HG02571 (cell line): Measurements from ENCODE around the gene PNMA8C.
"Not testable (repeated sequence)": the region's sequence is repeated elsewhere in the genome, so short reads cannot be mapped to it uniquely, and the experiment has no call there.

Experiments
- ATAC-seq: cut with Tn5 transposase; IDR thresholded peaks from one replicate; pipeline ENCODE4 v1.9.1; 2021; ENCODE audit warnings: mild to moderate bottlenecking, moderate library complexity; ENCODE audit not compliant: unreplicated experiment

PNMA8C gene

DNA sequence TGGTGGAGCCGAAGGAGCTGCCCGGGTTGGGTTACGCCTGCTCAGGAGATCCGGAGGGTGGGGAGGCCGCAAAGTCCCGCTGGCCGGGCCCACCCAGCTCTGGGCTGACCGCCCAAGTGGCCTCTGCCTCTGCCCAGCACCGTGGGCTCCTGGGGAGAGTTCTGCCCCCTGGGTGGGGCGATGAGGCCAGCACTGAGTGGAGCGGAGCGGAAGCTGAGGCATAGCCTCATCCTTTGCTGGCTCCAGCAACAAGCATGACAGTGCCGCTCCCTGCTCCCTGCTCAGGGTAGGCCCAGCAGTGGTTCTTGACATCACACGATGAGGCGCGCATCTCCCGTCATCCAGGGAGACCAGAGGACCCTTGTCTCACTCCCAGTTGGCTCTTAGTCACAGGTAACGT lies 37.9 kb downstream of the PNMA8C start:
- ATAC-seq, result no peak

DNA sequence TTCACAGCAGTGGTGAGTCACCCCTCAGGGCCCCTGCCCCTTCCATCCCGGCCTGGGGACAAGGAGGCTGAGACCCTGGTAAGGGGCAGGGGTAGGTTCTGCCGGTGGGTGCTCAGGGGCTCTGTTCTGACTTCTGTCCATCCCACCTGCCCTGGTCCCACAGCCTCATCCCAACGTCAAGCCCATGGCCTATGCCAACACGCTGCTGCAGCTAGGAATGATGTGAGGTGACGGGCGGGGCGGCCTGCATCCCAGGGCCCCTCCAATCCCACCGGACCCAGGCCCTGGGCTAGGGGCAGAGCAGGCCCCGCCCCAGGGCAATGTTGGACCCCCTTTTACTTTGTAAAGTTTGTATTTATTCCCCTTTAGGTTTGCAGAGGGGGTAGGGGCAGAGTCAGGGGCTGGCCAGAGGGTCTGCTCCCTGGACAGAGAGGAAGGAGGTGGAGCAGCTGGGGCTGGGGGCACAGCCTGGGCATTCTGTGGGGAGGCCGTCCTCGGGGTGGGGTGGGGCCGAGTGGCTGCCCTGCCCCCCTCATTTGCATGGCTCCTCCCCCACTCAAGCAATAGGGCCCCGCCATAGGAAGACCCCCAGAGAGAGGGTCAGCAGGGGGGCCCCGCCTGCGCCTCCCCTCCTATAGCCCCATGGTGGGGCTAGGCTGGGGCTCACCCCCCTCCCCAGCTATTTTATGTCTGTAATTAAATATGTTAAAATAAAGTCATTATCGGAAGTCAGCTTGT lies 38.4 kb downstream of the PNMA8C start:
- no peak for ATAC-seq

DNA sequence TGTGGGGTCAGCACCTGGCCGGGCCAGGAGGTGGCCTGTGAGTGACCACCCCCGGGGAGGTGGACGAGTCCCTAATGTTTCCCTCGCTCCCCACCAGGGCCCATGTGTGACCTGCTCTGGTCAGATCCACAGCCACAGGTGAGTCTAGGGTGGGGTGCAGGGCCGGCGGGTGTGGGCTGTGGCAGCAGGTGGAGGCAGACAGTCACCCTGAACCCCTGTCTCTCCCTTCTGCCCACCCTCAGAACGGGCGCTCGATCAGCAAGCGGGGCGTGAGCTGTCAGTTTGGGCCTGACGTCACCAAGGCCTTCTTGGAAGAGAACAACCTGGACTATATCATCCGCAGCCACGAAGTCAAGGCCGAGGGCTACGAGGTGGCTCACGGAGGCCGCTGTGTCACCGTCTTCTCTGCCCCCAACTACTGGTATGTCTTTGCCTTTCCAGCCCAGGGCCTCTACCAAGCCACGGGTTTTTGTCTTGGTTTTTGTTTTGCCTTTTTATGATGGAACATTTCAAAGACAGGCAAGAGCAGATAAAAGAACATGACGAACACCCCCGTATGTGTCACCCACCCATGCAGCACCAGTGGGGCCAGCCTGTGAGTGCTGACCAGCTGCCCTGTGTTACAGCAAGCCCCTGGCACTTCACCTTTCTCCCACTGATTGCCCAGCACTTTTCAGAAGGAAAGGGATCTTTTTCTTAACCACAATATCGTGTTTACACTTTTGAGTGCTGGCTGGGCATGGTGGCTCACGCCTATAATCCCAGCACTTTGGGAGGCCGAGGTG lies 40.2 kb downstream of the PNMA8C start:
- no peak for ATAC-seq

DNA sequence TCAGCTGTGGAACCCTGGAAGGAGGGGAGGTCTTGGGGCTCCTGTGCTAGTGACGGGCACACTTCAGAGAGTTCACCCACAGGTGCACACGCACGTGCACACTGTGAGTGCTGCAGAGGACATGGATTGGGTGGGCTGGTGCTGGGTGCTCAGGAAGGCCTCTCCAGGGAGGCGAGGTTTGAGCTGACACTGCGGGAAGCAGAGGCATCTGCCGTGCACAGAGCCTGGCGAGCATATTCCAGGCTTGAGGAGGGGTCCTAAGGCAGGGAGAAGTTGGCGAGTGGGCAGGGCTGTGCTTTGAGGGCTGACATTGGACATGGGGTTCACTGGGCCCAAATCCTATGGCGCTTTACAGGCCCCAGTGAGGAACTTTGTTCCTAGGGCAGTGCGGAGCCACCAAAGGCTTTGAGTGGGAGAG lies 41.0 kb downstream of the PNMA8C start:
- ATAC-seq, result no peak

DNA sequence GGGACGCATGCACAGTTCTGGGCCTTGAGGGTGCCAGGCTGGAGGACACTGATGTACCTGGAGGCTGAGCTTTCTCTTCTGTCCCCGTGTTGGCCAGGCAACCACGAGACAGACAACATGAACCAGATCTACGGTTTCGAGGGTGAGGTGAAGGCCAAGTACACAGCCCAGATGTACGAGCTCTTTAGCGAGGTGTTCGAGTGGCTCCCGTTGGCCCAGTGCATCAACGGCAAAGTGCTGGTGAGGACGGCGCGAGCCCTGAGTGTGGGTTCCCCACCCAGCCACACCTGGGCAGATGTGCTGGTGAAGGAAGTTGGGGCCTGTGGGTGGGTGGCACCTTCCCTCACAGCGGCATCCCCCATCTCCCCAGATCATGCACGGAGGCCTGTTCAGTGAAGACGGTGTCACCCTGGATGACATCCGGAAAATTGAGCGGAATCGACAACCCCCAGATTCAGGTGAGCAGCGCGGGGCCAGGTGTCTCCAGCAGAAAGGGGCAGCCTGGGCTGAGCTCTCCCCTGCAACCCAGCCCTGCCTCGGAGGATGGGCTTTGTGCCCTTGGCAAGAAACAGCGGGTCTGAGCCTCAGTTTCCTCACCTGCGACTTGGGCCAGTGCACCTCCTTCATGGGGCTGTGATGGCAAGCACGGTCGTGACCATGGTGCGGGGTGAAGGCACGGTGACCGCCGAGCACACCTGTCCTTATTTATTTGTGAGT lies 41.6 kb downstream of the PNMA8C start:
- ATAC-seq, result no peak

DNA sequence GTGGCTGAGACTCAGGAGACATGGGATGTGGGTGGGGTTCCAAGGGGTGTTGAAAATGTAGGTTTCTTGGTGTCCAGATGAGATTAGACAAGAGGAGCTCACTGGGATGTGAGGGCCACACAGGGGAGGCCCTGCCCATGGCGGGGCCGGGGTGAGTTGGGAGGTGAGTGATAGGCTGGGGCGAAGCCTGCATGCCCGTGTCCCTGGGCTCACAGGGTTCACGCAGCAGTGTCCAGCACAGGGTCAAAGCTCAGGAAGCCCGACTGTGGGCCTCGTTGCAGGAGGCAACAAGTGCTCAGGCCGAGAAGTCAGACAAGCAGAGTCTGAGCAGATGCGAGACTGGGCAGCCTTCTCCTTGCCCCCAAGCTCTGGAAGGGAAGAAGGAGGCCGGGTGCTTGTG lies 42.6 kb downstream of the PNMA8C start:
- ATAC-seq, result no peak

DNA sequence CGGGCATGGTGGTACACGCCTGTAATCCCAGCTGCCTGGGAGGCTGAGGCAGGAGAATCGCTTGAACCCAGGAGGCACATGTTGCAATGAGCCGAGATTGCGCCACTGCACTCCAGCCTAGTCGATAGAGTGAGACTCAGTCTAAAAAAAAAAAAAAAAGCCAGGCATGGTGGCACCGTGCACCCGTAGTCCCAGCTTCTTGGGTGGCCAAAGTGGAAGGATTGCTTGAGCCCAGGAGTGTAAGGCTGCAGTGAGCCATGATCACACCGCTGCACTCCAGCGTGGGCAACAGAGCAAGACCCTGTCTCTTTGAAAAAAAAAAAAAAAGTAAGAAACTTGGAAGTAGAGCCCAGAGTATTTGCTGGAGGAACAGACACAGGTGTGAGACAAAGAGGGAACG lies 43.1 kb downstream of the PNMA8C start:
- no peak for ATAC-seq

DNA sequence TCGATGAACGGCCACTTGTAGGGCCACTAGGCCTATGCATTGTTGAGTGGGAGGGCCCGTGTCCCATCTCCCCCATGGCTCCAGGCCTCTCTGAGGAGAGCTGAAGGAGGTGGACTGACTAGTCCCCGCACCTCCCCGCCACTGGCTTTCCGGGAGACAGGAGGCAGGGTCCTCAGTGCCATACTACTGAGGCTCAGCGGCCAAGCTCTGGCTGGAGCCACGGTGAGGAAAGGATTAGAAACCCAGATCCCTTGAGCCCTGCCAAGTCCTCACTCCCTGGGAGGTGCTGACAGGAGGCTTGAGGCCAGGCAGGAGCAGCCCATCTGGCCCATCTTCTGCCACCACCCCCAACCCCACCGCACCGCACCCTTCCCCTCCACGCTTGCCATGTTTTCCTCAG lies 44.3 kb downstream of the PNMA8C start:
- ATAC-seq, result no peak

DNA sequence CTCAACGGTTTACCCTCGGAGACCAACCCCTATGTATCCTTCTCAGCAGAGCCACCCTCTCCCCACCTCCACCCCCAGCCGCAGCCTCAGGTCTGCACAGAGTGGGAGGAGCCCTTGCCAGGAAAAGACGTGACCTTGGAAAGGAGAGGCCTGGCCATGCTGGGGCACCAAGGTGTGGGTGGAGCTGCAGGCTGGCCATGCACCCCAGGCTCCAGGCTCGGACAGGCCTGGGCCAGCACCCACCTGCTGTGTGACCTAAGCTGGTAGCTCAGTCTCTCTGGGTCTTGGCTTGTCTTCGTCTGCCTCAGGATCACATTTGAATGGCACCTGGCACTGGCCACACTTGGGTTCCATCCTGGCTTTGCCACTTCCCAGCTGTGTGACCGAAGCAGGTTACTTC lies 44.9 kb downstream of the PNMA8C start:
- ATAC-seq, result no peak

DNA sequence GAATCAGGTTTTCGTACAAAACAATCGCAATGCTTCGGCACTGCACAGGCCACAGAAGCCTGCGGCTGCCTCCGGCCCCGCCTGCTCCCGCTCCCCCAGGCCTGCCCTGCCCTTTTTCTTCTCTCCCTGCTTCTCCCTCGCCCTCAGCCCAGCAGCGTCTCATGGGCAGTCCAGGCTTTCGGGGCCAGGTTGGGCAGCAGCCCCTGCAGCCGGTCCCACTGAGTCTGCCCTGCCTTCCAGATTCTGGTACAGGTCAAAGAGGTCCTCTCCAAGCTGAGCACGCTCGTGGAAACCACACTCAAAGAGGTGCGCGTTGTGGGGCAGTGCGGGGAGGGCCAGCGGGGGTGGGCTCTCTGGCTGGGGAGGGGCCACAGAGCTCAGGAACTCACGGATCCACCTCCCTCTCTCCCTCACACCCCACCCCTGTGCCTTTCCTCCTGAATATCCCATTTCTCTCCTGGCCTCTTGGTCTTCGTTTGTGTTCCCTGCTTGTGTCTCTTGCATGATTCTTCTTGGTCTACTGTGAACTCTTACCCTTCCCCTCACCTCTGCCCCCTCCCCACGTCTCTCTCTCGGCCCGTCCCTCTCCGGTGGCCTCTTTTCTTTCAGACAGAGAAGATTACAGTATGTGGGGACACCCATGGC lies 45.4 kb downstream of the PNMA8C start:
- no peak for ATAC-seq

DNA sequence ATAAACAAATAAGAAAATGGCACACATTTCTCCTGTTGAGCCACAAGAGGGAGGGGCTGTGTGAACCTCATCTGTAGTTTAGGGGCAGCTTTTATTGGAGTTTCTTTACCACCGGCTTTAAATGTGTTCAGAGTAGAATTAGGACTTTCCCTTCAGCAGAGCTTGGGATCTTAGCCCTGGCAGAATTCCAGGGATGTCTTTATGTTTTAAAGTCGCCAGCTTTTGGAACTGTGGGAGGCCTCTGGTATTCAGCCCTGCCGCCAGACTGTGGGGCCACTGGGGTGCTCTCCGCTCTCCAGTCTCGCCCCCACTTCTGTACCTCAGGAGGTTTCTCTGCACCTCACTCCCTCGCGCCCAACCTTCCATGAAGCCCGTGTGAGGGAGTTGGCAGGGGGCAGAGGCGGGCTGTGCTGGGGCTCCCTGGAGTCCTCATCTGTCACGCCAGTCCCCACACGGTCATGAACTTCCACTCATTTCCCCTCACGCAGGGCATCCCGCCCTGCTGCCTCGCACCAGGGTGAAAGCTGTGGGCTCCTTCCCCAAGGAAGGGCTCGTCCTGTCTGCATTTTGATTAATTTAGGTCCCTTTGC lies 46.9 kb downstream of the PNMA8C start:
- ATAC-seq, result no peak

DNA sequence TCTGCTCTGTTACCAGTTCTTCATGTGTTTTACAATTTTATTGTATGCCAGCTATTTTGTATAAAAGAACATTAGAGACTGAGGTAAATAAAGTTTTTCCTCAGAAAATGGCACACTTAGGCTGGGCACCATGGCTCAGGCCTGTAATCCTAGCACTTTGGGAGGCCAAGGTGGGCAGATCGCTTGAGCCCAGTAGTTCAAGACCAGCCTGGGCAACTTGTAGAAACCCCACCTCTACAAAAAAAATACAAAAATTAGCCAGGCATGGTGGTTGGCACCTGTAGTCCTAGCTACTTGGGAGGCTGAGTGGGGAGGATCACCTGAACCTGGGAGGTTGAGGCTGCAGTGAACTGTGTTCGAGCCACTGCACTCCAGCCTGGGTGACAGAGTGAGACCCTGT lies 47.4 kb downstream of the PNMA8C start:
- ATAC-seq, result no peak

DNA sequence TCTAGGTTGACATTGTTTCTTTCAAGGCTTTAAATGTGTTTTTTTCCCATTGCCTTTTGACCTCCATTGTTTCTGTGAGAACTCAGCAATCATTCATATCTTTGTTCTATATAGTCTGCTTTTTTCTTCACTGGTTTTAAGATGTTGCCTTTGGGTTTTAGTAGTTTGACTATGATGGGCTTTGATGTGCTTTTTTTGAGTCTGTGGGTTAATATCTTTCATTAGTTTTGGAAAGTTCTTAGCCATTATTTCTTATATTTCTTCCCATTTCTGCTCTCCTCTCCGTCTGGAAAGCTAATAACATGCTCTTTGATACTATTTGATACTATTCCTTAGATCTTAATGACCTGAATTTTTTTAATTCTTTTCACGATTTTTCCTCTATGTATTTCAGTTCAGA lies 48.0 kb downstream of the PNMA8C start:
- no peak for ATAC-seq

DNA sequence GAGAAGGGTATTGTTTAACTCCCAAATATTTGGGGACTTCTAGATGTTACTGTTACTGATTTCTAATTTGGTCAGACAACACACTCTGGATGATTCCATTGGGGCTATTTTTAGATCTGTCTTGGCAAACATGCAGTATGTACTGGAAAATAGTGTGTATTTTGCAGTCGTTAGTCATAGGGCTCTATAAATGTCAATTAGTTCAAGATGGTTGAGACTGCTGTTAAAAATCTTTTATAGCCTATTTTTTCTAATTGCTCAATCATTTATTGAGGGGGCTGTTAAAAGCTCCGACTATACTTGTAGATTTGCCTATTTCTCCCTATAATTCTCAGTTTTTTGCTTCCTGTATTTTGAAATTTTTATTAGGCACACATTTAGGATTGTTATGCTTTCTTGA lies 50.5 kb downstream of the PNMA8C start:
- no peak for ATAC-seq

DNA sequence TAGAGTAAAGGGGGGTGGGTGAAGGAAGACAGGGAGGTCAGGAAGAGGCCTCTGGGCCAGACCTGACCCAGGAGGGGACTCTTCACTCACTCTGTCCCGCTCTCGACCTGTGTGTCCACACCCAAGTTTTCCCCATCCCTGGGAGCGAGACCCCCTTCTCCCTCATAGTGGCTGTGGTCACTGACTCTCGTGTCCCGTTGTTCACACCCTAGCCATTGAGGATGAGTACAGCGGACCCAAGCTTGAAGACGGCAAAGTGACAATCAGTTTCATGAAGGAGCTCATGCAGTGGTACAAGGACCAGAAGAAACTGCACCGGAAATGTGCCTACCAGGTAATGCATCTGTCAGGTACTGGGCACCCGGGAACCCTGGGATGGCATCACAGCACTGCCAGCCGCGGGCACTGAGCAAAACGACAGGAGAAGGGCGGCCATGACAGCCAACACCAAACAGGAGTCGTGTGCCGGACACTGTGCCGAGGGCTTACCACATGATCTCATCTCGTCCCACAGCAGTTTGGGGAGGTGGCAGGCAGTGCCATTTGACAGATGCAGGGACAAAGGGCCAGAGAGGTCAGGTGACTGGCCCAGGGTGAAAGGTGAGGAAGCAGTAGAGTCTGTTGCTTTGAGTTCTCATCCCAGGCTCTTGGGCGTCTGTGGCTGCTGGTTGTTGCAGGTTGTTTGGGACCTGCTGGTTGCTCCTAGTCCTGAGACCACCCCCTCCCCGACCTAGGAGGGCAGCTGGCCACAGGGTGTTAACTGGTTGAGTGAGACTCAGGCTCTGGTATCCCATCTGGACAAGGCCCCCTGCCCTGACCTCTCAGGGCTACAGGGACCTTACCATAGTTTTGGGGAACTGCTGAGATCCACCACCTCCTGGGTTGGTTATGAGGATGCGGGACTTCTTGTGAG lies 52.2 kb downstream of the PNMA8C start:
- ATAC-seq, result no peak

DNA sequence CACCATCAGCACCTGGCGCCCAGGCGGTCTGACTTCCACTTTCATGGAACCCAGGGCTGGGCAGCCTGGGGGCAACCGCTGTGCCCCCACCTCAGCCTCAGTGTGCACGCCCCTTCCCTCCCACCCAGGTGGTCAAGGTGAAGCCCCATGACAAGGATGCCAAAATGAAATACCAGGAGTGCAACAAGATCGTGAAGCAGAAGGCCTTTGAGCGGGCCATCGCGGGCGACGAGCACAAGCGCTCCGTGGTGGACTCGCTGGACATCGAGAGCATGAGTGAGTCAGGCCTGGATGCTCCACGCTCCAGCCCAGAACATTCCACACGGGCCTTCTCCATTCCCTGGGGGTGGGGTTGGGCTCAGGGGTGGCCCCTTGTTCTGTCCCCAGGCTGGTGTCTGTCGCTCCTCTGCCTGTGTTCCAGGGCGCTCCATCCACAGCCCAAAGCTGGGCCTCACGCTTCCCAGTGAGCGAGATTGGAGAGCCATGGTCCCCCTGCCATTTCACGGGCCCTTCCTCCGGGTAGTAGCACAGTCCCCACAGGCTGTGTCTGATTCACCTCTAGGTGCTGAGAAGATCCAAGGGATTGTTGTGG lies 53.2 kb downstream of the PNMA8C start:
- not testable (repeated sequence) for ATAC-seq
